GM18505 (cell line): ENCODE data around the gene PKNOX1.
"Not testable (repeated sequence)": the region's sequence is repeated elsewhere in the genome, so short reads cannot be mapped to it uniquely, and the experiment has no call there.

ENCODE experiments used
- ATAC-seq: cut with Tn5 transposase; IDR thresholded peaks from one replicate; pipeline ENCODE4 v1.9.1; 2021; ENCODE audit not compliant: unreplicated experiment

The PKNOX1 gene

DNA sequence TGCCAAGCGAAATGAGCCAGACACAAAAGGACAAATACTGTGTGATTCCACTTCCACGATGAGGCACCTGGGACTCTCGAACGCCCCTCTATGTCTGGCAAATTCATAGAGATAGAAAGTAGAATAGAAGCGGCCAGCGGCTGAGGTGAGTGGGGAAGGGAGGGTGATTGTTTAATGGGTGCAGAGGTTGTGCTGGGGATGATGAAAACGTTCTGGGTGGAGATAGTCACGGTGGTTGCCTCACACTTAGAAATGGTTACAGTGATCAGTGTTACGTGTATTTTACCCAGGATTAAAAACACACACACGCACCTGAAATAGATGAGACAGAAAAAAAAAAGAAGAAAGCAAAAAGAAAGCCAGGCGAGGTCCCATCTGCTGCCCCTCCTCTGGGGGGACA, 98.4 kb downstream of the PKNOX1 start:
- not testable (repeated sequence) for ATAC-seq

DNA sequence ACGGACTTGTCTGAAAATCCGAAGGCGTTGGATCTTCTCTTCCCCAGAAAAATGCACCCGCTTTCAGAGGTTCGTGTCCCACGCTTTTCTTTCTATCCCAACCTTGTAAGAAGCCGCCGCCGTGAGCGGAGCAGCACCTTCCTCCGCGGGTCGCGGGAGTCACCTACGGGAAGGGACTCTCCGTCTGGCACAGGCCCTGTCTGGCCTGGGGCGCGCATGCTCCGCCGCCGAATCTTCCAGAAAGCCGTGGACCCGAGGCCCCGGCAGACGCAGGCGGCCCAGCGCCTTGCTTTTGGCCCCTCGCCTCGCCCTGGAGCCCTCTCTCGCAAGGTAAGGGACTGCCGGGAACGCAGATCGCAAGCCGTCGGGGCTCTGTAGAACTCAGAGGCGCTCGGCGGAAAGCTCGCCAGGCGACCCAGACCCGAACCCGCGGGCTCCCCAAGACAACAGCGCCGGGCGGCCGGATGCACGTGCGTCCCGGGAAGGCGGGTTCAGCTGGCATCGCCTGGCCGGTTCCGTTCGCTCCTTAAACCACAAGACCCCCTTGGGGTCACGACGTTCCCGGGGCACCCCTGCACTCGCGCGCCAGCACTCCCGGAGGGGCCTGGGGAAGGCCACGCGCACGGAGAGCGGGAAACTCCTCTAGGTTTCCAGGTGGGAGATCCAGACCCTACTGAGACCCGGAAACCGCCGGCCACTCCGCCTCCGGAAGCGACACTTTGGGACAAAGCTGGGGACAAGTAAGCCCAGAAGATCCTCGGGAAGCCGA, 100.2 kb downstream of the PKNOX1 start:
- not testable (repeated sequence) for ATAC-seq

GRCh38 chr21:43075170-43076022, 101.0 kb downstream of the PKNOX1 start, which contains the start of gene CBS:
CBS (minus strand) TSS chr21:43075835; CDS start chr21:43072193, 3,642 bp downstream.
- ATAC-seq: not testable (repeated sequence)

GRCh38 chr21:43076023-43076637, 101.8 kb downstream of the PKNOX1 start:
- ATAC-seq: not testable (repeated sequence)

DNA sequence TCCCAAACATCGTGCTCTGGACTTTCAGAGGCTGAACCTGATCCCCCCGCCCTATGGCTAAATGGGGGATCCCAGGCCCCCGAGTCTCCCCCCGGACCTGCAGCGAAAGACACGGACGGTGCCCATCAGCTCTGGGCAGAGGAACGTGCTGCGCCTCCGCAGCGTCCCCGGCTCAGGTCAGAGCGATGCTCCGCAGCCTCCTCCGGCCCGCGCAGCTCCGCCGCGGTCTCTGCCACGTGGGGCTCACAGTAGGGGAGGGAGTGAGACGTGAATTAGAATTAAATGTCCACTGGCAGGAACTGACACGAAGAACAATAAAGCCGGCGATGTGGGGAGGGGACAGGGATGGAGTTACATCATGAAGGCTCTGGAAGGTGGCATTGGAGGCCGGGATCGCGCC, 102.3 kb downstream of the PKNOX1 start:
- not testable (repeated sequence) for ATAC-seq

DNA sequence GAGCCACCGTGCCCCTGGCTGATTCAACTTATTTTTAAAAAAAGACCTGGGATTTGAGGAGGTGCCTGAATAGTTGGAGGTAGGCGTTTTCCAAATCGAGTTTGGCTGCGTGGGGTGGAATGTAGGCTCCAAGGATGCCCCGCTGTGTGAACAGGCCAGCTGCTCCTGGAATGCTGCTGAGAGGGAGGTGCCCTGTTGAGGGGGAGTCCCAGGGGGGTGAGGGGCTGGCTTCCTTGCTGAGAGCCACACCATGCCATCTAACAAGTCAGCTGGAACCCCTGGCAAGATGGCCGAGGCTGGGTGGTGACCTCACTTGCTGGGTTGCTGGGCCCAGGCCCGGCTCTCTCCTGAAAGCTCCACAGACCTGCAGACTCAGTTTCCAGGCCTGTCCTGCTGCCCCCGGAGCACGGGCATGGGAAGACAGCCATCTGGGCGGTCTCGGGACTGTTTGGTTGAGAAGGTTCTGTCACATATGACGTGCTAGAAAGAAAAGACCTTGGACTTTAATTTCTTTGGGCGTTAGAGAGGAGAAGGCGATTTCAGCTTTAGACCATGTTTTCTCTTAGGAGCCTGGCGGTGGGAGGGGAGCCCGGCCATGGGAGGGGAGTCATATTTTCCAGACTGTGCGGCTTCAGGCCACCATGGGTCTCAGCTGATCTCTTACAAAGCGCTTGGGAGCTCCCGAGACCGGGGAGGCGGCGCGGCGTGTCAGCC, 108.4 kb downstream of the PKNOX1 start:
- not testable (repeated sequence) for ATAC-seq
